T-helper 2 cell treated with Interferon-gamma antibody and Interleukin-4, amounts not matched to agents 100 ng/mL and 5 ng/mL, for 36 hours (primary cell): ENCODE measurements around the gene KBTBD12. TPM values are rescaled to one million over a fixed set of nuclear protein-coding genes. Genes with fewer than 3 reads are reported as not detected.
"Not testable (repeated sequence)": the region's sequence is repeated elsewhere in the genome, so short reads cannot be mapped to it uniquely, and the experiment has no call there.

Experiments
- intact Hi-C: fragments of 100-400 bp; cut with micrococcal nuclease; formaldehyde crosslinking; loops from one replicate; pipeline ENCODE4 v1.15.1; 2023
- total RNA-seq: library from RNA; stranded (reverse); gene quantifications from 2 replicates; pipeline ENCODE4 v1.2.3, GENCODE V29; 2022

Gene KBTBD12
- total RNA-seq, 1 donor from 2014 or later: not detected

DNA sequence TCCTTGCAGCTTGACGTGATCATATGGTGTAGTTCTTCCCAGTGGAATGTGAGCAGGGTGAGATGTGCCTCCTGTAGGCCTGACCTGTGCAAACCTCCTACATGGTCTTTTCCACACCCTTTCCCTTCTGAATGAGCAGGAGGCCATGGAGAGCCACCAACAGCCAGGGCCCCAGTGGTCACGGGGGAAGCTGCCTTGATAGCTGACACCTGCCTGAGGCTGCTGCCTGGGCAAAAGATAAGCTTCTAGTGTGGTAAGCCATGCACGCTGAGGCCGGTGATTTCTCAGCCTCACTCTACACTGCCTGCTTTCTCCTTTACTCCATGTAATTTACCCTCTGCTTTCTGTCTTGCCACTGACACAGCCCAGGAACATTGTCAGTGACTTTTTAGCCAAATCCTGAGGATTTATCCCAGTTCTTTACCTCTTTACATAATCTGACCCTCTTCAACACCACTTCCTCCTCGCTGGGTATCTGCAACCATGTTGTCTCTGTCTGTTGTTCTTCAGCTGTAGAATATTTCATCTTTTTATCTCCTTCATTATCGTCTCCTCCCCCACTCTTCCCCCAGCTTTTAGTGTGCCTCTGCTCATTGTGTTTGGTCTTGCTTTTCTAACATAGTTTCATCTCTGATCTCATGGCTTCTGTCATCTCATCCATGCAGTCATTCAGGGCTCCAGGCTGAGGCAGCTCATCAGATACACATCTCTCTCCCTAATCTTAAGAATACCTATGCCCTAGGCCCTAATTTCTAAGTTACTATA, 11.2 kb upstream of the KBTBD12 start:
- intact Hi-C loops: no loop called here

DNA sequence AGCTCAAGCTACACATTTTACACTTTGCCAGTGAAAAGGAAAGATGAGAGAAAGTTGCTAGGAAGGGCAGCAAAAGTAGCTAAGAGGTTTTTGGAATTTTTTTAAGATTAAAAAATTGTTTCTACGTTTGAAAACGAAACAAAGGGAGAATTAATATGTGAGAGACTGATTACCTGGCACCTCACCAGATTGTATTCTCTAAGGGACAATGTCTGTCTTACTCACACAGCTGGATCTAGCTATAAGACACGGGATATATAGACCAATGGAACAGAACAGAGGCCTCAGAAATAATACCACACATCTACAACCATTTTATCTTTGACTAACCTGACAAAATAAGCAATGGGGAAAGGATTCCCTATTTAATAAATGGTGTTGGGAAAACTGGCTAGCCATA, 9.5 kb upstream of the KBTBD12 start:
- intact Hi-C loops: no loop called here

DNA sequence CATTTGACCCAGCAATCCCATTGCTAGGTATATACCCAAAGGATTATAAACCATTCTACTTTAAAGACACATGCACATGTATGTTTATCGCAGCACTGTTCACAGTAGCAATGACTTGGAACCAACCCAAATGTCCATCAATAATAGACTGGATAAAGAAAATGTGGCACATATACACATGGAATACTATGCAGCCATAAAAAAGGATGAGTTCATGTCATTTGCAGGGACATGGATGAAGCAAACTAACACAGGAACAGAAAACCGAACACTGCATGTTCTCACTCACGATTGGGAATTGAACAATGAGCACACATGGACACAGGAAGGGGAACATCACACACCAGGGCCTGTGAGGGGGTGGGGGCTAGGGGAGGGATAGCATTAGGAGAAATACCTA, 8.4 kb upstream of the KBTBD12 start:
- intact Hi-C loops: not testable (repeated sequence)

- intact Hi-C loops: no loop called here
These were observed 6.8 kb upstream of the KBTBD12 start for GRCh38 chr3:127908202-127908601.

DNA sequence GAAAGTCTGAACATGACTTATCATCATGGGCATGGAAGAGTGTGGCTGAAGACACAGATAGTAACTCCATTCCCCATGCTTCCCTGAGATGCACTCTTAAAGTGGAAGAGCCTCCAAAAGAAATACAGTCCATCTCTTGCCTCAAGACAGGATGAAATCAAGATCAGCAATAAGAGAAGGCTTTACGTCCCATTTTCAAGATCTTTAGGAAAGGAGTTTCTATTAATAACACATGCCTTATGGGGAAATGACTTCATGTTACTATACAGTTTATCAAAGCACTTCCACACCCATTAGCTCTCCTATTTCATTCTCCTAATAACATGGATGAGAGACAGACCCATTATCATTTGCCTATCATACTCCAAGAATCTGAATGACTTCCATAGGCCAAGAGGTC, 6.1 kb upstream of the KBTBD12 start:
- intact Hi-C loops: no loop called here

- intact Hi-C loops: no loop called here
These were observed 5.4 kb upstream of the KBTBD12 start for GRCh38 chr3:127909646-127910045.

GRCh38 chr3:127911421-127911931, 3.6 kb upstream of the KBTBD12 start:
- intact Hi-C loops: no loop called here

GRCh38 chr3:127913841-127914240, 1.2 kb upstream of the KBTBD12 start:
- intact Hi-C loops: not testable (repeated sequence)

GRCh38 chr3:127914584-127914983, 448 bp upstream of the KBTBD12 start:
- intact Hi-C loops: no loop called here

DNA sequence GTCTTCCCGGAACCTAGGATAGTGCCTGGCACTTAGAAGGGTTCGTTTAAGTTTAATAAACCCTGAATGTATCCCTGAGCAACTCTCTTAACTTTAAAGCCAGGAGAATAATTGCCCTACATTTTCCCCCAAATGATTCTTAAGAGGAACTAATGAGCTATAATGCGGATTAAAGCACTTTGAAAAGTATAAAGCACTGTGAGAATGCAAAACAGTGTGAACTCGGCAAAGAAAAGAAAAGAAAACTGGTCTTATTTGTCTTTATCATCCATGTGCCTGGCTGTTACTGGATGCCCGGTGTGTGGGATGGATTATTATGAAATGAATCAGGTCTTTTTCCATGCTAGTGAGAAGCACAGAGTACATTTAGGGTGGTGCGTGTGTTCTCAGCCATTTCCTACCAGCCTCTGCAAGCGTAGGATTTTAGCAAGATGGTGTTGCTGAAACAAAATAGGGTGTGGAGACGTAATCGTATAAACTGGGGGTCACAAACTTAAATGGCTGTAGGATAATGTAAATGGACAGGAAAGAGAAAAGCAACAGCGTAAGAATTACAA, 983 bp downstream of the KBTBD12 start:
- intact Hi-C loops: no loop called here

DNA sequence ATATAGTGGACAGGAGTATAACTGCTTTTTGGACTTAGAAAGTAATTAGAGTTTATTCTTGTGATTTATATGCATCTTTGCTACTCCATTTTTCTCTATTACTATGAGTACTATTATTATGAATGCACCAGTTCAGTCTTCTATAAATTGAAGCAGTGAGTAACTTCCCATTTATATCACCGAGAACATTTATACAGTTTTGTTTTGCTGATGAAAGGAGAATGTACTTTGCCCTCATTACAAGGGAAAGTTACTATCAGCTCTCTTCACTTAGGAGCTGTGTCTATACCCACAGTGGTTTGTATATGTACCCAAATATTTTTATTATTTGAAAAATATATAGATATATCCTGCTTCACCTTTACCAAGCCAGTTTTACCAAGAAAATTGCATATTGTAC, 5.7 kb downstream of the KBTBD12 start:
- intact Hi-C loops: no loop called here

GRCh38 chr3:127923611-127924010, 8.6 kb downstream of the KBTBD12 start:
- intact Hi-C loops: no loop called here

- intact Hi-C loops: no loop called here
These were observed 10.4 kb downstream of the KBTBD12 start for GRCh38 chr3:127925384-127925783.

- intact Hi-C loops: no loop called here
These were observed 13.0 kb downstream of the KBTBD12 start for GRCh38 chr3:127927829-127928604.

DNA sequence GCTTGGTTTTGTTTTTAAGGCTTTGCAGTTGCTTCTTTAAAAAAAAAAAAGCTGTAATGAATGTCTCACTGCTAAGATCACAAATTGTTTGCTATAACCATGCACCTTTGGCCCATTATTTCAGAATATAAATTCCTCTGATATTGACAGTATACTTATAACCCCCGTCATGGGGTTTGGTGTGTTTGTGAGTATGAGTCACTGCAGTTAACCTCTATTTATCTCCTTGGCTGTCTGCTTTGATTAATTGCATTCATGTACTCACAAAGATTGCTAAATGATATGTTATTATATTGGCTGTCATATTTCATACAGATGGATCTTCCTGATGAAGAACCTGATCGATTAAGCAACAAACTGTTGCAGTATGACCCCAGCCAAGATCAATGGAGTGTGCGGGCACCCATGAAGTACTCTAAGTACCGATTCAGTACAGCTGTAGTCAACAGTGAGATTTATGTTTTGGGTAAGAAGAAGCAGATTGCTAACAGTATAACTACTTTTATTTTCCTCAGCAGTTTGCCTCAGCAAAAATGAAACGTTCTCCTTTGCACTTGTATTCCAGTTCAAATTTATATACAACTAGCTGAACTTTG, 14.9 kb downstream of the KBTBD12 start:
- intact Hi-C loops: no loop called here

DNA sequence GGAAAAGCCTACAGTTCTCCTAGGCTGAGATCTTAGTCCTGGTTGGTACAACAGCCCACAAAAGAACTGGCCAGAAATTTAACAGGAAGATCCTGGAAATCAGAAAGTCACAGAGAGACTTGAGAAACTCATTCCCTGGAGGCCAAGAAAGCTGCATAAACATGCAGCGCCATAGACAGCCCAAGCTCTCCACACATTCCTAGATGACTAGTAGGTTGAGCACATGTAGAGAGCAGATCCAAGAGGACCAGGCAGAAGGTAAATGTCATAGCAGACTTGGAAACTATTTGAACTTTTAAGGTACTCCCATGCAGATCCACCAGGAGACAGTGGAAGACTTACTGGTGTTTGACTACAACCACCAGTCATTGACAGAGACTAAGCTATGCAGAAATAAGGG, 18.4 kb downstream of the KBTBD12 start:
- intact Hi-C loops: no loop called here

DNA sequence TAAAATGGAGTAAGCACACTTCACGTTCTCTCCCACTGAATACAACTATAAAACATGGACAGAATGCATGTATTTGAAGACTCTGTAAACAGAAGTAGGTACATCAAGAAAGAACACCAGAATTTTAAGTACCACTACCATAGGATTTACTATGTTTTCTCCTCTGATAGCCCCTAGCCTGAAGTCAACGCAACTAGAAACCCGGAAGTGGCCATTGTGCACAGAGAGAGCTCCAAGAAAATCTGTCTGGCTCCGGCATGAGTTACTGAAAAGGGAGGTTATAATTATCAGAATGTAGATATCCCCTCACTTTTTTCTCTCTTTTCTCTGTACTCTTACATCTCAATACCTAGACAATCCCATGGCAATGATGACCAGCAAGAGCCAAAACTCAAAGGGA, 23.8 kb downstream of the KBTBD12 start:
- intact Hi-C loops: no loop called here

- intact Hi-C loops: no loop called here
These were observed 25.1 kb downstream of the KBTBD12 start for GRCh38 chr3:127940116-127940515.

DNA sequence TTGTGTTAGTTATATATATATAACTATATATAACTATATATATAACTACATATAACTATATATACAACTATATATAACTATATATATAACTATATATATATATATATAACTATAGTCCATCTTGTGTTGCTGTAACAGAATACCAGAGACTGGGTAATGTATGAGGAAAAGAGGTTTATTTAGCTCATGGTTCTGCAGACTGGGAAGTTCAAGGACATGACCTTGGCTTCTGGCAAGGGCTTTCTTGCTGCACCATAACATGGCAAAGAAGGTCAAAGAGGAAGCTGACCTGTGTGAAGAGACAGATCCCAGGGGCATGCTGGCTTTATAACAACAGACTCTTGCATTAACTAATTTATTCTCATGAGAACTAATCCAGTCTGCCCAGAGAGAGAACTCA, 27.6 kb downstream of the KBTBD12 start:
- intact Hi-C loops: no loop called here

DNA sequence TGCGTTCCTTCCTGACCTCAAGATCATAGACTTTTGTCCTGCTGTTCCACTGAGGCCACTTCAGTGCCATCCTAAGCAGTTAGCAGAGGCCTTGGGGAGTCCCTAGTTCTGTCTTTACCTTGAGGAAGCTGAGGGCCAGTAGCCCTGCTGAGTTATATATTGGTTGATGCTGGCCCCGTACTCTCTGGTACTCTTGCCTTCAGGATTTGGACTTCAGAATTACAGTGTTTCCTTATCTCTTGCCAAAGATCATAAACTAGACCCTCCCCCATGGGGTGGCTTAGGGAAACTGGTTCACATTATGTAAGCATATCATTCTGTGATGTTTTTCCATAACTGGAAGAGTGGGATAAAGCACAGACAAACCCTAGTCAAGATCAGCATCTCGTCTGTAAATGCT, 33.2 kb downstream of the KBTBD12 start:
- intact Hi-C loops: no loop called here

- intact Hi-C loops: no loop called here
These were observed 34.5 kb downstream of the KBTBD12 start for GRCh38 chr3:127949446-127950055.
